ENCODE data around the gene PDE4A.
"Not testable (repeated sequence)": the region's sequence is repeated elsewhere in the genome, so short reads cannot be mapped to it uniquely, and the experiment has no call there.

PDE4A gene

GRCh38 chr19:10404888-10405820 is 15.2 kb upstream of the PDE4A start:
- DNase-seq = peak; percentile 71

- DNase-seq = no peak
These were observed 14.1 kb upstream of the PDE4A start for GRCh38 chr19:10406191-10406590.

- no peak for DNase-seq
These were observed 13.2 kb upstream of the PDE4A start for GRCh38 chr19:10407096-10407495.

GRCh38 chr19:10408511-10409283 is 11.6 kb upstream of the PDE4A start:
- peak; percentile 70 for DNase-seq

- DNase-seq = not testable (repeated sequence)
These were observed 9.1 kb upstream of the PDE4A start for GRCh38 chr19:10411224-10411623.

- no peak for DNase-seq
These were observed 7.9 kb upstream of the PDE4A start for GRCh38 chr19:10412257-10412977.

GRCh38 chr19:10416083-10416379 is 4.3 kb upstream of the PDE4A start:
- DNase-seq = no peak

GRCh38 chr19:10416380-10417257 is 3.7 kb upstream of the PDE4A start:
- peak; percentile 94 for DNase-seq

- no peak for DNase-seq
These were observed 2.6 kb upstream of the PDE4A start for GRCh38 chr19:10417541-10418234.

- no peak for DNase-seq
These were observed 2.2 kb upstream of the PDE4A start for GRCh38 chr19:10418235-10418484.

GRCh38 chr19:10418485-10419199 is 1.7 kb upstream of the PDE4A start:
- no peak for DNase-seq

- DNase-seq = no peak
These were observed 1.1 kb upstream of the PDE4A start for GRCh38 chr19:10419200-10419645.

- DNase-seq = peak; percentile 47
These were observed 493 bp upstream of the PDE4A start for GRCh38 chr19:10419646-10420443.

- no peak for DNase-seq
These were observed 1.1 kb downstream of the PDE4A start for GRCh38 chr19:10421240-10422045.

GRCh38 chr19:10422046-10422461 is 1.7 kb downstream of the PDE4A start:
- DNase-seq = no peak

GRCh38 chr19:10422846-10423245 is 2.5 kb downstream of the PDE4A start:
- no peak for DNase-seq

- peak; percentile 67 for DNase-seq
These were observed 3.8 kb downstream of the PDE4A start for GRCh38 chr19:10424011-10424637.

- DNase-seq = no peak
These were observed 6.8 kb downstream of the PDE4A start for GRCh38 chr19:10427169-10427568.

- DNase-seq = no peak
These were observed 8.7 kb downstream of the PDE4A start for GRCh38 chr19:10428996-10429381.

Measured in activated naive CD4-positive, alpha-beta T cell treated with Interleukin-2 at 50 U/mL for 16 hours (primary cell).